HepG2 (cell line): ENCODE measurements around the gene SLC9A8. TPM values are rescaled to one million over a fixed set of nuclear protein-coding genes. Genes with fewer than 3 reads are reported as not detected.

Source experiments
- GPN1 ChIP-seq: sonication (generic); formaldehyde crosslinking; IDR thresholded peaks from 2 replicates; pipeline ENCODE4 v1.5.1; 2020; ENCODE audit warnings: missing genetic modification reagents, borderline replicate concordance
- GRHL1 ChIP-seq: sonication (generic); formaldehyde crosslinking; conservative IDR thresholded peaks from 2 replicates; pipeline ENCODE4 v1.8.0; 2022; ENCODE audit warnings: missing genetic modification reagents
- NCOR1 ChIP-seq: fragments of 200-600 bp; sonication (generic); IDR thresholded peaks from 2 replicates; pipeline ENCODE4 v1.7.0; 2017; ENCODE audit warnings: antibody characterized with exemption, low read length, borderline replicate concordance
- NPAS2 ChIP-seq: sonication (generic); formaldehyde crosslinking; IDR thresholded peaks from 2 replicates; pipeline ENCODE4 v1.8.0; 2022; ENCODE audit warnings: mild to moderate bottlenecking, missing genetic modification reagents, borderline replicate concordance
- RFXANK ChIP-seq: IDR thresholded peaks from 2 replicates; pipeline ENCODE4 v1.6.1; 2016
- RXRA ChIP-seq: sonication (generic); formaldehyde crosslinking; IDR thresholded peaks from 2 replicates; pipeline ENCODE4 v1.5.1; 2020; ENCODE audit warnings: missing genetic modification reagents
- SKI ChIP-seq: fragments of 450-650 bp; IDR thresholded peaks from one replicate; pipeline ENCODE4 v1.6.1; 2018; ENCODE audit warnings: mild to moderate bottlenecking; ENCODE audit not compliant: partially characterized antibody
- SNAPC2 ChIP-seq: sonication (generic); formaldehyde crosslinking; IDR thresholded peaks from 2 replicates; pipeline ENCODE4 v1.8.1; 2022; ENCODE audit warnings: mild to moderate bottlenecking, missing genetic modification reagents
- TBL1XR1 ChIP-seq: fragments of 150-350 bp; IDR thresholded peaks from 2 replicates; pipeline ENCODE4 v1.6.1; 2014; ENCODE audit warnings: borderline replicate concordance, low read length; ENCODE audit not compliant: partially characterized antibody
- YY1 ChIP-seq: IDR thresholded peaks from 2 replicates; pipeline ENCODE4 v1.6.1; 2011; ENCODE audit warnings: low read length, low read depth, moderate library complexity, mild to moderate bottlenecking; ENCODE audit not compliant: insufficient read depth, insufficient replicate concordance
- ZBTB7A ChIP-seq: sonication (generic); formaldehyde crosslinking; IDR thresholded peaks from 2 replicates; pipeline ENCODE4 v1.8.0; 2022; ENCODE audit warnings: mild to moderate bottlenecking, missing genetic modification reagents
- ZC3H13 ChIP-seq: sonication (generic); formaldehyde crosslinking; IDR thresholded peaks from 2 replicates; pipeline ENCODE4 v1.8.1; 2023; ENCODE audit warnings: mild to moderate bottlenecking, missing genetic modification reagents, moderate library complexity
- ZFAT ChIP-seq: sonication (generic); formaldehyde crosslinking; conservative IDR thresholded peaks from 2 replicates; pipeline ENCODE4 v1.8.1; 2023; ENCODE audit warnings: missing genetic modification reagents, inconsistent platforms
- ZNF333 ChIP-seq: sonication (generic); formaldehyde crosslinking; IDR thresholded peaks from 2 replicates; pipeline ENCODE4 v1.4.0; 2020; ENCODE audit warnings: mild to moderate bottlenecking, missing genetic modification reagents, borderline replicate concordance
- ZNF407 ChIP-seq: sonication (generic); formaldehyde crosslinking; IDR thresholded peaks from one replicate; pipeline ENCODE4 v1.5.1; 2020; ENCODE audit warnings: mild to moderate bottlenecking, missing genetic modification reagents; ENCODE audit errors: not compliant biosample characterization
- ZNF660 ChIP-seq: sonication (generic); formaldehyde crosslinking; IDR thresholded peaks from 2 replicates; pipeline ENCODE4 v1.5.1; 2020; ENCODE audit warnings: mild to moderate bottlenecking, low read depth, missing genetic modification reagents, borderline replicate concordance
- ZNF670 ChIP-seq: sonication (generic); formaldehyde crosslinking; IDR thresholded peaks from 2 replicates; pipeline ENCODE4 v1.8.0; 2022; ENCODE audit warnings: mild to moderate bottlenecking, missing genetic modification reagents, borderline replicate concordance
- polyA plus RNA-seq, 8 experiments: library from polyadenylated mRNA; depleted of rRNA in 3 of 8; stranded (reverse) in 7 of 8; unstranded in 1 of 8; fragments of >200 nt; fragmentation: Illumina TruSeq in 4 of 8; extraction: Trizol in 4 of 8; gene quantifications; 2 replicates each; pipeline versions ENCODE4 v1.2.1 to v1.2.3, GENCODE V29; 2011 to 2016; ENCODE audit warnings: low read depth in 4 of 8, missing spikeins in 1 of 8, mixed read lengths in 1 of 8; ENCODE audit not compliant: insufficient read depth in 1 of 8
- total RNA-seq, 5 experiments: library from RNA; depleted of rRNA; stranded (reverse); fragments of >200 nt; fragmentation: Illumina TruSeq; extraction: Trizol; gene quantifications; 2 replicates each; pipeline ENCODE4 v1.2.3, GENCODE V29; 2016; ENCODE audit warnings: low read depth in 1 of 5
- TF ChIP-seq, protein P1 (sequence below): sonication (generic); formaldehyde crosslinking; IDR thresholded peaks from 2 replicates; pipeline ENCODE4 v1.4.0; 2020; ENCODE audit warnings: missing genetic modification reagents

Gene SLC9A8
- total and polyA plus RNA-seq, 2 of the 13 experiments (the other 11 are each of a cell fraction or from before 2014, with no cell fraction given) = 4.1 to 7.4 TPM

DNA sequence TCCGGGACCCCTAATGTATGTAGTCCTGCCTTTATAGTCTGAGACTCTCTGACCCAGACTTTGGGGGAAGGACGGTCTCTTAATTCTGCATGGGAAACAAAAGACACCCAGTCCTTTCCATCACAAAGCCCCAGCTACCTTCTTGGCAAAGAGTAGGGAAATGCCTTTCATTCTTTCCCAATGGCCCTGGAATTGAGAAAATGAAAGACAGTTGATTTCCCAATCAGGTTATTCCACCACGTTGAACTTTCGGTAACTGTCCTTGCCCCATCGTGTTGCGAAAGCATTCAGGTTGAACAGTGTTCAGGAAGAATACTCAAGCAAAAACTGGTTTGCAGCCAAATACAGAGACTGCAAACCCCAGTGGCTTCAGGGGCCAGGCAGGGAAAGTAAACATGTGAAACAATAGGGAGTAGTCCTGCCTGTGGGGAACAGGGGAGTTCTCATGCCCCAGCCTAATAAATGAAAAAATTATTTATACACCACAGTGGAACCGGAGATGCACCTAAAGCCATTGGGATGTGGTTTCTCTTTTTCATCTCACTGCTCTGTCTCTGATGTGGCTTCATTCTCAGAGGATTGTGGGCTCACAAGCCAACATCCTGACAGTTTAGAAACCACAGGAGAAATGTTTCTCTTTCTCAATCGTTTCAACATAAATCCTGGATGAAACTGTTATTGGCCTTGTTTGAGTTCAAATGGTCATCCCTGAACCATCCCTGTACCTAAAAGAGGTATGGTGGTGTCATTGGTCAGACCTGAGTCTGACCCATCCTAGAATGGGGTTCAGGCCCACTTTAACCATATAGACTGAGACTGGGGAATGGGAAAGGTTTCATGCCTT lies 44.2 kb upstream of the SLC9A8 start (continued):
- no peak for TF ChIP-seq GRHL1
- TF ChIP-seq NCOR1 = peak; percentile 100
- 0 out of 2 replicates have a peak, but pooled peaks have one; percentile 85 for TF ChIP-seq RFXANK (CRISPR knock-in tag)
- TF ChIP-seq NPAS2 (CRISPR knock-in tag) = no peak
- peak; percentile 97 for TF ChIP-seq TBL1XR1
- TF ChIP-seq, protein P1, sequence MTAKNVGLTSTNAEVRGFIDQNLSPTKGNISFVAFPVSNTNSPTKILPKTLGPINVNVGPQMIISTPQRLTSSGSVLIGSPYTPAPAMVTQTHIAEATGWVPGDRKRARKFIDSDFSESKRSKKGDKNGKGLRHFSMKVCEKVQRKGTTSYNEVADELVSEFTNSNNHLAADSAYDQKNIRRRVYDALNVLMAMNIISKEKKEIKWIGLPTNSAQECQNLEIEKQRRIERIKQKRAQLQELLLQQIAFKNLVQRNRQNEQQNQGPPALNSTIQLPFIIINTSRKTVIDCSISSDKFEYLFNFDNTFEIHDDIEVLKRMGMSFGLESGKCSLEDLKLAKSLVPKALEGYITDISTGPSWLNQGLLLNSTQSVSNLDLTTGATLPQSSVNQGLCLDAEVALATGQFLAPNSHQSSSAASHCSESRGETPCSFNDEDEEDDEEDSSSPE (CRISPR knock-in tag) = peak; percentile 88; the same call in 1 of the 2 replicates
- peak; percentile 57 for TF ChIP-seq YY1
- no peak for TF ChIP-seq ZNF333 (CRISPR knock-in tag)
- peak; percentile 98; the same call in 1 of the 2 replicates for TF ChIP-seq RXRA
- peak; percentile 99 for TF ChIP-seq ZNF670 (CRISPR knock-in tag)
- no peak for TF ChIP-seq ZC3H13
- no peak for TF ChIP-seq ZFAT (CRISPR knock-in tag)
- no peak for TF ChIP-seq GPN1 (CRISPR knock-in tag)
- TF ChIP-seq ZNF660 (CRISPR knock-in tag) = no peak
- peak; percentile 89 for TF ChIP-seq SNAPC2
- peak; percentile 70; the same call in 1 of the 2 replicates for TF ChIP-seq ZBTB7A
- no peak for TF ChIP-seq ZNF407 (CRISPR knock-in tag)
- TF ChIP-seq SKI = peak; percentile 89
